Progenitor cell of endocrine pancreas (in vitro differentiated cells): Measurements from ENCODE around the gene MTA3. TPM values are rescaled to one million over a fixed set of nuclear protein-coding genes. Genes with fewer than 3 reads are reported as not detected.

Source experiments
- DNase-seq: peaks from one replicate; pipeline ENCODE4 v3.0.0; 2021; ENCODE audit warnings: low spot score; ENCODE audit not compliant: unreplicated experiment
- H3K27ac Mint-ChIP-seq: 2 replicates; pipeline ENCODE4 v1.8.0; 2021; ENCODE audit warnings: mild to moderate bottlenecking, moderate library complexity, mixed read lengths
- H3K27me3 Mint-ChIP-seq: 2 replicates; pipeline ENCODE4 v1.8.0; 2021; ENCODE audit warnings: mixed read lengths
- H3K36me3 Mint-ChIP-seq: 2 replicates; pipeline ENCODE4 v1.8.0; 2022; ENCODE audit warnings: mixed read lengths; ENCODE audit not compliant: insufficient read depth
- H3K4me1 Mint-ChIP-seq: 2 replicates; pipeline ENCODE4 v1.8.0; 2021; ENCODE audit warnings: low read depth, mixed read lengths
- H3K4me3 Mint-ChIP-seq: 2 replicates; pipeline ENCODE4 v1.8.0; 2021; ENCODE audit warnings: low read depth, mild to moderate bottlenecking, moderate library complexity, mixed read lengths
- H3K9me3 Mint-ChIP-seq: 2 replicates; pipeline ENCODE4 v1.8.0; 2021; ENCODE audit warnings: low read depth, mixed read lengths
- CTCF ChIP-seq: fragments of 200-600 bp; sonication (generic); IDR thresholded peaks from one replicate; pipeline ENCODE4 v1.5.0; 2021; ENCODE audit warnings: antibody characterized with exemption, mild to moderate bottlenecking; ENCODE audit not compliant: unreplicated experiment
- total RNA-seq: library from RNA; stranded (reverse); gene quantifications from 2 replicates; pipeline ENCODE4 v1.2.1, GENCODE V29; 2021

Gene MTA3
- total RNA-seq, 1 donor from 2014 or later, result 96.0 TPM

DNA sequence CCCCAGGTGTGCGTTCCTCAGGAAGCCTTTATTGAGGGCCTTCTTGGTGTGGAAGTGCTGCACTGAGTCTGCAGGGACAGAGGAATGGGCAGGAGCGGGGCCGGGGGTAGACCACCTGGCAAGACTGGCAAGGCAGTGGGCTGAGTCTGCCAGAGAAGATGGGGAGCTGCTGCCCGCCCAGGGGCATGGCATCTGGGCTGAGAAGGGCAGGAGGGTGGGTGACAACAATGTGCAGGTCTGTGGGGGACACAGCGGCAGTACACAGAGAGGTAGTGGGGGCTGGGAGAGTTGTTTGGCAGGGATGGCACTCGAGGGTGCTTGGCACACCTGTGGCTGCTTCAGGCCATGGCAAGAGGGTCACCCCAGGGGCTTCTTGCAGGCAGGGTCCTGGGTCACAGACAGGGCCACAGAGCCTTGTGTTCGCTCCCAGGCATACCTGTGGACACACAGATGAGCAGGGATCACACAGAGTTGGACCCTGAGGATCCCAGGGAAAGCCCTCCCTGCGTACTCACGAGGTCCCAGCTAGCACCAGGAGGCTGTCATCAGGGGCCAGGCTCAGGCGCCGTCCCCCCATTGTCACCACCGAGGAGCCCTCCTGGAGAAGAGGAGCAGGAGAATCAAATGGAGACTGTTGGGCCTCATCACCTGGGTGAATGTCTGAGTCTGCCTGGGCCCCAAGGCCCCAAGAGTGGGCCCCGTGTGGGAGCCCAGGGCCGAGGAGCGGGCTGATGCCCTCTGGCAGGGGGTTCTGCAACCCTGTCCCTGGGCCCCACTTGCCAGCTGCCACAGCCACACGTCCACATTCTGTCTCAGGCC lies 198.9 kb downstream of the MTA3 start:
- H3K27ac Mint-ChIP-seq, result no peak overlapping the region
- TF ChIP-seq CTCF, result no peak

DNA sequence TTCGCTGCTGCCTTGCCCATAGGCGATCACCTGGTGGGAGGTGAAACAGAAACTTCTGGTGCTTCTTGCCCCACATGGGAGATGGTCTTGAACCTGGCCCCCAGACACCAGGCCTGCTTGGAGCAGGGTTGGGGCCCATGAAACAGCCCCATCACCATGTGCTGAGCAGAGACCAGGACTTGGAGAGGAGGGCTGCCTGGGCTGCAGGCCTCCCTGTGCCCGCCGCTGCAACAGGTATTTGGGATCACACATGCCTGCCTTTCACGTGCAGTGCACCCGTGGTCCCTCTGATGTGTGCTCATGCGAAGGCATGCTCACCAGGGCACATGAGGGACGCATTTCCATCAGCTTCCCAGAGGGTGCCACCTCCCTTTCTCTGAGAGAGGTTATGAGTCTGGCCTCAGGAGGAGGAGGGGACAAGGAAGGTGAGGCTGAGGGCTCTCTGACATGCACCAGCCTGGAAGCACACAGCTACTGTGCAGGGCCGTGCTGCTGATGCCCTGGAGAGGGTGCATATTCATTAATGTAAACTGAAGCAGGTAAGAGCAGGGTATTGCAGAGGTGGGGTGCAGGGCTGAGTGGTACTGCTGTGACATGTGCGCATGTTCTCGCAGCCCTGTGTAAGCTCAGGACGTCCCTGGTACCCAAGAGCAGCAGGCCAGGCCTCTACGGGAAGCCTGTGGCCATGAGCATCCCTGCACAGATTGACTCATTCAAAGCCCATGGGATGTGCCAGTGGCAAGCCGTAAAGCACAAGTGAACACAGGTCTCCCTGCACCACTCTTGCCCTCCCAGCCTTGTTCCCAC lies 199.7 kb downstream of the MTA3 start:
- peaks cover 1% of the 10 kb centered on the region for H3K4me1 Mint-ChIP-seq
- H3K27me3 Mint-ChIP-seq, result no peaks in the 10 kb centered on the region
- no peaks in the 10 kb centered on the region for H3K9me3 Mint-ChIP-seq
- no peak overlapping the region for H3K27ac Mint-ChIP-seq
- H3K4me3 Mint-ChIP-seq, result no peak overlapping the region
- DNase-seq, result no peak
- TF ChIP-seq CTCF, result no peak
- peaks cover 3% of the 10 kb centered on the region for H3K36me3 Mint-ChIP-seq

More for the DNA sequence above, 198.9 kb downstream of the MTA3 start:
- no peak overlapping the region for H3K4me3 Mint-ChIP-seq
- DNase-seq, result no peak
- H3K36me3 Mint-ChIP-seq, result peaks cover 4% of the 10 kb centered on the region
- peaks cover 1% of the 10 kb centered on the region for H3K4me1 Mint-ChIP-seq
- H3K27me3 Mint-ChIP-seq, result no peaks in the 10 kb centered on the region
- no peaks in the 10 kb centered on the region for H3K9me3 Mint-ChIP-seq

GRCh38 chr2:42768706-42769256 lies 200.3 kb downstream of the MTA3 start:
- peaks cover 1% of the 10 kb centered on the region for H3K4me1 Mint-ChIP-seq
- peaks cover 3% of the 10 kb centered on the region for H3K36me3 Mint-ChIP-seq
- H3K4me3 Mint-ChIP-seq, result no peak overlapping the region
- DNase-seq, result no peak
- H3K9me3 Mint-ChIP-seq, result peaks cover under 1% of the 10 kb centered on the region
- no peak for TF ChIP-seq CTCF
- H3K27me3 Mint-ChIP-seq, result no peaks in the 10 kb centered on the region
- H3K27ac Mint-ChIP-seq, result no peak overlapping the region

- no peak for DNase-seq
- Mint-ChIP-seq H3K9me3 (peaks cover 3% of the 10 kb centered on the region), H3K36me3 (peaks cover 5% of the 10 kb centered on the region), H3K4me1 (peaks cover 1% of the 10 kb centered on the region), H3K27me3 (no peaks in the 10 kb centered on the region), H3K27ac (no peak overlapping the region), H3K4me3 (no peak overlapping the region)
- TF ChIP-seq CTCF, result no peak
Measured at GRCh38 chr2:42769583-42770287, 201.3 kb downstream of the MTA3 start.
